ENCODE results near the gene BRI3BP.

- TF ChIP-seq BCLAF1 (IDR thresholded peaks at IDR 0.05; ENCODE audit: borderline replicate concordance in 1 of 2, control insufficient read depth in 1 of 2, low read depth in 2 of 2, low read length in 1 of 2) (no peak), FOS (IDR thresholded peaks at IDR 0.05; ENCODE audit: extremely low read depth, insufficient read length) (no peak), ZNF121 (CRISPR knock-in tag; conservative IDR thresholded peaks at IDR 0.05) (peak; percentile 70), HDGF (IDR thresholded peaks at IDR 0.05) (no peak), RNF219 (CRISPR knock-in tag; IDR thresholded peaks at IDR 0.05) (no peak), CUX1 (CRISPR knock-in tag; IDR thresholded peaks at IDR 0.05) (no peak), BCL6 (CRISPR knock-in tag; IDR thresholded peaks at IDR 0.05) (no peak)
These were observed 5.3 kb downstream of the BRI3BP start for GRCh38 chr12:124998705-124999104.
